H1 (cell line): ENCODE results near the gene JAG2. TPM values are rescaled to one million over a fixed set of nuclear protein-coding genes. Genes with fewer than 3 reads are reported as not detected.

ENCODE experiments used
- CTCF ChIA-PET: fragments of 300-600 bp; sonication (Branson Sonifier 250); formaldehyde crosslinking; loops from one replicate; lab custom pipeline; 2021; ENCODE audit not compliant: partially characterized antibody; lab: Charles Lee
- POLR2A ChIA-PET: fragments of 300-600 bp; sonication (Branson Sonifier 250); formaldehyde crosslinking; loops from one replicate; lab custom pipeline; 2021; ENCODE audit warnings: inconsistent platforms; ENCODE audit not compliant: partially characterized antibody; lab: Charles Lee
- DNase-seq, 2 experiments: peaks; one replicate each; pipeline versions ENCODE4 v3.0.0 to v3.0.0-alpha.2; 2010 to 2022; ENCODE audit warnings: low spot score in 2 of 2, low read depth in 1 of 2, mixed read lengths in 1 of 2
- FAIRE-seq: peaks from 2 replicates; lab custom pipeline; 2011; peaks lifted over from hg19 to GRCh38; lab: Jason Lieb, UNC
- H2AFZ ChIP-seq: 2 replicates; pipeline ENCODE4 v1.8.1; 2012; ENCODE audit warnings: low read length, inconsistent platforms
- H2AK5ac ChIP-seq: 2 replicates; pipeline ENCODE4 v1.6.1; 2013; ENCODE audit warnings: low read depth, low read length
- H2BK120ac ChIP-seq: replicated peaks from 2 replicates; pipeline ENCODE3; 2013; ENCODE audit warnings: low read depth, low read length, inconsistent platforms
- H2BK12ac ChIP-seq: 2 replicates; pipeline ENCODE4 v1.6.1; 2013; ENCODE audit warnings: low read depth, low read length
- H2BK15ac ChIP-seq: 2 replicates; pipeline ENCODE4 v1.6.1; 2013; ENCODE audit warnings: low read length
- H2BK20ac ChIP-seq: 2 replicates; pipeline ENCODE4 v1.6.1; 2013; ENCODE audit warnings: low read length
- H2BK5ac ChIP-seq: 2 replicates; pipeline ENCODE4 v1.6.1; 2013; ENCODE audit warnings: low read depth, low read length
- H3K14ac ChIP-seq: 2 replicates; pipeline ENCODE4 v1.6.1; 2013; ENCODE audit warnings: inconsistent platforms; ENCODE audit not compliant: insufficient read length
- H3K18ac ChIP-seq: 2 replicates; pipeline ENCODE4 v1.6.1; 2013; ENCODE audit warnings: low read length; ENCODE audit errors: extremely low read depth
- H3K23ac ChIP-seq: 2 replicates; pipeline ENCODE4 v1.6.1; 2013; ENCODE audit warnings: inconsistent platforms; ENCODE audit not compliant: insufficient read length
- H3K23me2 ChIP-seq: 2 replicates; pipeline ENCODE4 v1.6.1; 2013; ENCODE audit warnings: low read depth, low read length
- H3K27ac ChIP-seq: 2 replicates; pipeline ENCODE4 v1.6.1; 2011; ENCODE audit warnings: low read depth, low read length, inconsistent platforms
- H3K27me3 ChIP-seq, 4 experiments: replicated peaks in 1 of 4; 1 replicate in 1 of 4; 2 replicates in 3 of 4; pipeline versions ENCODE4 v1.6.1 to v1.8.1; 2011 to 2013; ENCODE audit warnings: low read length in 3 of 4, mild to moderate bottlenecking in 3 of 4, inconsistent platforms in 2 of 4, mixed read lengths in 2 of 4, moderate library complexity in 1 of 4; ENCODE audit not compliant: control insufficient read depth in 3 of 4, insufficient read depth in 3 of 4; ENCODE audit errors: extremely low read depth in 1 of 4
- H3K36me3 ChIP-seq, 4 experiments: 2 replicates each; pipeline versions ENCODE4 v1.6.1 to v1.8.1; 2011 to 2013; ENCODE audit warnings: mild to moderate bottlenecking in 4 of 4, low read length in 3 of 4, moderate library complexity in 2 of 4, control low read depth in 1 of 4, inconsistent platforms in 1 of 4; ENCODE audit not compliant: insufficient read depth in 4 of 4, control insufficient read depth in 2 of 4
- H3K4ac ChIP-seq: replicated peaks from 2 replicates; pipeline ENCODE3; 2013; ENCODE audit warnings: low read length, low read depth, mixed read lengths, inconsistent platforms; ENCODE audit not compliant: insufficient read length
- H3K4me1 ChIP-seq, 4 experiments: replicated peaks in 1 of 4; 1 replicate in 1 of 4; 2 replicates in 3 of 4; pipeline versions ENCODE4 v1.6.1 to v1.8.1; 2011 to 2013; ENCODE audit warnings: low read length in 3 of 4, inconsistent platforms in 2 of 4, mixed read lengths in 1 of 4; ENCODE audit not compliant: insufficient read depth in 4 of 4, control insufficient read depth in 3 of 4
- H3K4me2 ChIP-seq, 2 experiments: 2 replicates each; pipeline versions ENCODE4 v1.6.1 to v1.8.1; 2011 to 2013; ENCODE audit warnings: low read depth in 2 of 2, low read length in 2 of 2, control low read depth in 1 of 2, inconsistent platforms in 1 of 2, mild to moderate bottlenecking in 1 of 2; ENCODE audit not compliant: insufficient read depth in 1 of 2
- H3K4me3 ChIP-seq, 4 experiments: fragments of 200-600, 300-600 bp in 1 of 4; sonication (generic), shearing (Covaris generic), sonication (Bioruptor Twin) in 1 of 4; 2 replicates each; pipeline versions ENCODE4 v1.5.1 to v1.8.1; 2011 to 2016; ENCODE audit warnings: low read length in 4 of 4, low read depth in 3 of 4, control low read depth in 2 of 4, inconsistent platforms in 2 of 4, mild to moderate bottlenecking in 2 of 4, mixed read lengths in 1 of 4, moderate library complexity in 1 of 4; ENCODE audit not compliant: insufficient read depth in 2 of 4; ENCODE audit errors: extremely low read depth in 1 of 4
- H3K56ac ChIP-seq: replicated peaks from 2 replicates; pipeline ENCODE3; 2013; ENCODE audit warnings: low read depth, mild to moderate bottlenecking, mixed read lengths, low read length, inconsistent platforms; ENCODE audit not compliant: insufficient read length
- H3K79me1 ChIP-seq: 2 replicates; pipeline ENCODE4 v1.6.1; 2013; ENCODE audit warnings: low read depth, low read length, control low read depth
- H3K79me2 ChIP-seq, 2 experiments: 2 replicates each; pipeline versions ENCODE4 v1.6.1 to v1.8.1; 2012 to 2013; ENCODE audit warnings: low read length in 2 of 2, mild to moderate bottlenecking in 2 of 2, inconsistent platforms in 1 of 2; ENCODE audit not compliant: insufficient read depth in 2 of 2, control insufficient read depth in 1 of 2
- H3K9ac ChIP-seq, 4 experiments: replicated peaks in 1 of 4; 1 replicate in 1 of 4; 2 replicates in 3 of 4; pipeline versions ENCODE4 v1.6.1 to v1.8.1; 2011 to 2013; ENCODE audit warnings: low read depth in 3 of 4, low read length in 3 of 4, control low read depth in 2 of 4, mild to moderate bottlenecking in 2 of 4, moderate library complexity in 2 of 4, inconsistent platforms in 1 of 4; ENCODE audit errors: extremely low read depth in 1 of 4
- H3K9me3 ChIP-seq, 2 experiments: 2 replicates each; pipeline versions ENCODE4 v1.6.1 to v1.8.1; 2012 to 2013; ENCODE audit warnings: mild to moderate bottlenecking in 2 of 2, moderate library complexity in 2 of 2, control low read depth in 1 of 2, inconsistent platforms in 1 of 2, low read depth in 1 of 2, low read length in 1 of 2, mixed read lengths in 1 of 2; ENCODE audit not compliant: insufficient read depth in 2 of 2
- H4K20me1 ChIP-seq, 2 experiments: replicated peaks in 1 of 2; 2 replicates each; pipeline versions ENCODE3 to v1.8.1; 2011 to 2013; ENCODE audit warnings: inconsistent platforms in 2 of 2, low read length in 2 of 2, mild to moderate bottlenecking in 1 of 2; ENCODE audit not compliant: insufficient read depth in 2 of 2, control insufficient read depth in 1 of 2
- H4K5ac ChIP-seq: 2 replicates; pipeline ENCODE4 v1.6.1; 2013; ENCODE audit warnings: low read length, low read depth, mixed read lengths, inconsistent platforms; ENCODE audit not compliant: insufficient read length
- H4K8ac ChIP-seq: 2 replicates; pipeline ENCODE4 v1.8.0; 2013; ENCODE audit warnings: mild to moderate bottlenecking, moderate library complexity, low read length, inconsistent platforms; ENCODE audit not compliant: insufficient read depth; ENCODE audit errors: extremely low read depth
- H4K91ac ChIP-seq: replicated peaks from 2 replicates; pipeline ENCODE3; 2013; ENCODE audit warnings: low read length, mixed read lengths, inconsistent platforms; ENCODE audit not compliant: insufficient read length
- ATF3 ChIP-seq: IDR thresholded peaks from 2 replicates; pipeline ENCODE4 v1.6.1; 2011; ENCODE audit warnings: low read depth, mild to moderate bottlenecking, low read length; ENCODE audit not compliant: insufficient read depth
- BCL11A ChIP-seq, 2 experiments: IDR thresholded peaks; one replicate each; pipeline ENCODE4 v1.6.1; 2011; ENCODE audit warnings: low read depth in 2 of 2, low read length in 2 of 2, mild to moderate bottlenecking in 2 of 2
- CBX5 ChIP-seq: fragments of 300-800, 300-1000 bp; sonication (generic); IDR thresholded peaks from 2 replicates; pipeline ENCODE4 v1.7.1; 2016; ENCODE audit warnings: antibody characterized with exemption, low read length, low read depth
- CHD2 ChIP-seq: IDR thresholded peaks from 2 replicates; pipeline ENCODE4 v1.6.1; 2012; ENCODE audit warnings: low read length, improper control_type of control experiment
- CREB1 ChIP-seq: IDR thresholded peaks from 2 replicates; pipeline ENCODE4 v1.6.1; 2012; ENCODE audit warnings: inconsistent platforms
- GTF2F1 ChIP-seq: IDR thresholded peaks from 2 replicates; pipeline ENCODE4 v1.6.1; 2012; ENCODE audit warnings: low read depth, low read length, improper control_type of control experiment, borderline replicate concordance
- NANOG ChIP-seq: IDR thresholded peaks from 2 replicates; pipeline ENCODE4 v1.6.1; 2011; ENCODE audit warnings: low read length, low read depth, mild to moderate bottlenecking, inconsistent platforms; ENCODE audit not compliant: insufficient read depth, poor library complexity, severe bottlenecking
- PHF8 ChIP-seq: fragments of 200-600 bp; sonication (generic); conservative IDR thresholded peaks from 2 replicates; pipeline ENCODE4 v1.7.1; 2012; ENCODE audit warnings: low read depth, mild to moderate bottlenecking, inconsistent platforms, low read length, moderate library complexity
- POU5F1 ChIP-seq: IDR thresholded peaks from 2 replicates; pipeline ENCODE4 v1.6.1; 2011; ENCODE audit warnings: low read depth, mild to moderate bottlenecking, low read length, moderate library complexity
- WGBS, 2 experiments: shearing (Covaris generic) in 1 of 2; methylation state at CpG; one replicate each; pipeline versions ENCODE4 v1.1.6 to v1.1.7; 2013 to 2015; ENCODE audit warnings: low lambda C conversion rate in 2 of 2, mixed read lengths in 2 of 2, inconsistent platforms in 1 of 2, low coverage in 1 of 2, missing lambda C conversion rate in 1 of 2; ENCODE audit not compliant: insufficient replicate concordance in 2 of 2, insufficient coverage in 1 of 2, insufficient read length in 1 of 2; ENCODE audit errors: extremely low coverage in 1 of 2, missing lambda C conversion rate in 1 of 2; 5-methylcytosine and 5-hydroxymethylcytosine counted together
- polyA plus RNA-seq, 7 experiments: library from polyadenylated mRNA; depleted of rRNA in 3 of 7; stranded (reverse) in 5 of 7; unstranded in 2 of 7; fragments of >200 nt in 5 of 7; fragments of 200-250 nt in 2 of 7; gene quantifications; 1 replicate in 5 of 7; 2 replicates in 1 of 7; 4 replicates in 1 of 7; pipeline versions ENCODE4 v1.2.1 to v1.2.3, GENCODE V29; 2011 to 2013; ENCODE audit warnings: missing spikeins in 2 of 7, mixed read lengths in 2 of 7
- total RNA-seq: library from RNA; stranded (reverse); fragmentation: NEBNext Ultra II Directional; extraction: Animal tissue kit (Norgen Biotek cat#: 25700); gene quantifications from 2 replicates; pipeline ENCODE4 v1.2.1, GENCODE V29; 2021

Gene JAG2
- total and polyA plus RNA-seq, 2 of the 8 experiments (the other 6 are each of a cell fraction or from before 2014, with no cell fraction given), result 2.8 to 6.2 TPM

- no peak overlapping the region for H3K14ac ChIP-seq
Observed at GRCh38 chr14:105138551-105139111, 29.9 kb downstream of the JAG2 start.

More at GRCh38 chr14:105138551-105139111, 29.9 kb downstream of the JAG2 start:
- DNase-seq, result no peak
- Histone ChIP-seq H3K79me1 (no peaks in the 10 kb centered on the region), H4K5ac (no peak overlapping the region), H2BK5ac (no peak overlapping the region), H3K36me3 (peaks cover 0 to 4% (median 0%) of the 10 kb centered on the region in 4 experiments; a peak in 2 of 8 replicates), H2BK120ac (no peak overlapping the region), H3K23me2 (no peaks in the 10 kb centered on the region), H4K20me1 (peaks cover 0 to 2% of the 10 kb centered on the region in 2 experiments), H3K9ac (no peak overlapping the region), H3K18ac (no peak overlapping the region), H3K4me1 (peaks cover 0 to 9% (median 0%) of the 10 kb centered on the region in 4 experiments; a peak in 3 of 7 replicates), H3K4ac (no peak overlapping the region), H4K8ac (no peak overlapping the region), H3K23ac (no peak overlapping the region), H2BK20ac (no peak overlapping the region), H3K4me2 (no peak overlapping the region), H2AFZ (no peak overlapping the region), H4K91ac (no peak overlapping the region), H3K9me3 (peaks cover 5 to 16% of the 10 kb centered on the region in 2 experiments), H3K27me3 (no peaks in the 10 kb centered on the region), H2BK15ac (no peak overlapping the region), H3K27ac (no peak overlapping the region), H3K79me2 (no peaks in the 10 kb centered on the region), H3K4me3 (no peak overlapping the region), H2BK12ac (no peak overlapping the region), H3K56ac (no peak overlapping the region), H2AK5ac (no peak overlapping the region)
- TF ChIP-seq BCL11A (IDR thresholded peaks at IDR 0.05; ENCODE audit: low read depth in 2 of 2, low read length in 2 of 2), result no peak
- no peak for TF ChIP-seq GTF2F1
- no peak for TF ChIP-seq CHD2
- TF ChIP-seq CREB1, result no peak
- TF ChIP-seq NANOG, result no peak
- no peak for TF ChIP-seq CBX5
- TF ChIP-seq PHF8, result no peak
- TF ChIP-seq POU5F1, result no peak
- no peak for TF ChIP-seq ATF3
- 91% methylated on average over 14 of the region's 15 CpGs; no CpG with 5 or more reads in 1 of the 2 experiments for WGBS, 2 experiments
- FAIRE-seq, result no peak
- ChIA-PET CTCF (interaction anchor here (0.9 to 1.7 kb wide), 3 partner anchors 14 to 21 kb away, joined by 3 read pairs; no protein-coding TSS in a partner anchor), POLR2A (interaction anchor here (1.4 kb wide), 1 partner anchor 31 kb away, joined by 3 read pairs; no protein-coding TSS in a partner anchor)
